ENCODE measurements around the gene C13orf46.

The C13orf46 gene

DNA sequence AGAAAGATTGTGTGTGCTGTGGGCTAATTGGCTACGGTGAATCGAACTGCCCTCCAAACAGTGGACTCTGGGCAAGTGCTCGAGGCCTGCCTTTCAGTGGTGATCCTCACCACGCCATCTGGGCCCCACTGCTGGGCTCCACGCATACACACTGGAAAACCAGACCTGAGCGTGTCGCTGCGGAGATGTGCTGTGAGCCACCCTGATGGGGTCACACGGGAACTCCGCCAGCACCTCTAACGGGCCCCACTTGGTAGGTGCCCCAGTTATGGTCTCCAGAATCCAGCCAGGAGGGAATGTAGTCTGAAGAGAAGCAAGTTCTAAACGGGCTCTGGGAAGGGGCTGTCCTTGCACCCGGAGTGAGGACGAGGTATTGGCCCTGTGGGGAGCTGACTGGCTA lies 39.3 kb downstream of the C13orf46 start:
- no peak for DNase-seq (ENCODE audit: low read depth)
- TF ChIP-seq CTCF (IDR thresholded peaks at IDR 0.05; ENCODE audit: low read depth, low read length, missing control alignments) = no peak
- no peak overlapping the region for H3K4me3 ChIP-seq (ENCODE audit: low read depth, low read length)

DNA sequence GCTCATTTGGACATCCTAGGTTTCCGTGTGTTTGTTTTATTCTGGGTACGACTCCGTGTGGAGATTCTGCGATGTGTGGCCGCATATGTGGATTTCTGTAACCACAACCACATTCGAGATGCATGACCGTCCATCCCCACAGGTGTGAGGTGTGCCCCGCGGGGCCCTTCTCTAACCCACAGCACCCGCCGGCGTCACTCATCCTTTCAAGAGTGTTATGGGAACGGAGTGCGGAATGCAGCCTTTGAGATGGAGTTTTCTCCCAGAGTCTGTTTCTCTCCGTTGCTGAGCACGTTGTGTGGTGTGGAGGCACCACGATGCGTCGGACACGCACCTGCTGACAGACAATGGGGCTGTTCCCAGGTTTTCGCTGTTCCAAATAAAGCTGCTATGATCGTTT lies 40.0 kb downstream of the C13orf46 start:
- DNase-seq (ENCODE audit: low read depth) = no peak
- no peak for TF ChIP-seq CTCF (IDR thresholded peaks at IDR 0.05; ENCODE audit: low read depth, low read length, missing control alignments)

GRCh38 chr13:113931841-113932459 lies 41.9 kb downstream of the C13orf46 start:
- TF ChIP-seq CTCF (IDR thresholded peaks at IDR 0.05; ENCODE audit: low read depth, low read length, missing control alignments) = no peak
- DNase-seq (ENCODE audit: low read depth) = no peak
- no peak overlapping the region for H3K4me3 ChIP-seq (ENCODE audit: low read depth, low read length)

More for the DNA sequence above, 40.0 kb downstream of the C13orf46 start:
- no peak overlapping the region for H3K4me3 ChIP-seq (ENCODE audit: low read depth, low read length)

DNA sequence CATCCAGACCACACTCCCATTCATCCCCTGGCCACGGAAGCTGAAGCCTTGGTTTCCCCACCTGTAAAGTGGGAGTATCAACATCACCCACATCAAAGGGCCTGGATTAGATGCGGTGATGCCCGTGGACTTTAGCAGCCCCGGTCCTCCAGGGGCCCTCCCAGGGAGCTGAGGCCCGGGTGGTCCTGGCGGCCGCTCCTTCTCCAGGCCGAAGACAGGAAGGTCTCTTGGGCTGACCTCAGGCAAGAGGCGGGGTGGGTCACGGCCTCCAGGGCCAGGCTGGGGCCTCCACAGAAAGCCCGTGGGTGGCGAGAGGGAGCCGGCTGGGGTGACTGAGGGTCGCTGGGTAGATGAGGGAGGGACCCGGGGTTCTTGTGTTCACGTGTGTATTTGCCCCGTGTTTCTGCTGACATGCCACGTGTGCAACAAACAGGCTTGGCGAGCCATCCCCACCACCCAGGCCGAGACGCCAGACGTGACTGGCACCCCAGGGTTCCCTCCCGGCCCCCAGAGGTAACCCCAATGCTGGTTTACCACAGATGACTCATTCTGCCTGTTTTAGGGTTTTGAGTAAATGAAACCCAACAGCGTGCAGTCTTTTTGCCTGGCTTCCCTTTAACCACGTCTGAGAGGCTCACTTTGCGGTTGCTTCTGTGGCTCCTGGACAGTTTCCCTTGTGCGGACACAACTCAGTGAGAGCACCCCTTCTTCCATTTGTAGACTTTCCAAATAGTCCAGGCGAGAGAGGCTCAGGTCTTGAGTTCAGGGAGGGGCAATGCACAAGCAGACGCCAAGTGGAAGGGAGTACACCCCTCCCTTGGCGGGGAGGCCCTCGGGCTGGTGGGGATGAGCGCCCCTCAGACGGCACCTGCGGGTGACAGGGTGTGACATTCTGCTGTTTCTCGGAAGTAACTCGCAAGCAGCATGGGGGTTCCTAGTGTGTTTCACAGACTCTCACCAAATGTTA lies 42.9 kb downstream of the C13orf46 start:
- peak; percentile 4 for TF ChIP-seq CTCF (IDR thresholded peaks at IDR 0.05; ENCODE audit: low read depth, low read length, missing control alignments)
- H3K4me3 ChIP-seq (ENCODE audit: low read depth, low read length) = no peak overlapping the region
- DNase-seq (ENCODE audit: low read depth) = peak; percentile 27

- no peak for TF ChIP-seq CTCF (IDR thresholded peaks at IDR 0.05; ENCODE audit: low read depth, low read length, missing control alignments)
- no peak overlapping the region for H3K4me3 ChIP-seq (ENCODE audit: low read depth, low read length)
- no peak for DNase-seq (ENCODE audit: low read depth)
These were observed 44.0 kb downstream of the C13orf46 start for GRCh38 chr13:113929628-113930615.
